OCI-LY7 (cell line): ENCODE data around the gene TPMT.

Experiments
- EZH2phosphoT487 ChIP-seq: fragments of 200-600 bp; sonication (generic); IDR thresholded peaks from 2 replicates; pipeline ENCODE4 v1.6.1; 2018; ENCODE audit warnings: low read depth, borderline replicate concordance, mild to moderate bottlenecking, mixed run types, antibody characterized with exemption, low read length, moderate library complexity, mixed read lengths
- TF ChIP-seq, protein P1 (sequence below): fragments of 200-600 bp; sonication (generic); conservative IDR thresholded peaks from 2 replicates; pipeline ENCODE4 v1.5.1; 2014; ENCODE audit warnings: mild to moderate bottlenecking, antibody characterized with exemption, low read length, moderate library complexity, mixed read lengths

DNA sequence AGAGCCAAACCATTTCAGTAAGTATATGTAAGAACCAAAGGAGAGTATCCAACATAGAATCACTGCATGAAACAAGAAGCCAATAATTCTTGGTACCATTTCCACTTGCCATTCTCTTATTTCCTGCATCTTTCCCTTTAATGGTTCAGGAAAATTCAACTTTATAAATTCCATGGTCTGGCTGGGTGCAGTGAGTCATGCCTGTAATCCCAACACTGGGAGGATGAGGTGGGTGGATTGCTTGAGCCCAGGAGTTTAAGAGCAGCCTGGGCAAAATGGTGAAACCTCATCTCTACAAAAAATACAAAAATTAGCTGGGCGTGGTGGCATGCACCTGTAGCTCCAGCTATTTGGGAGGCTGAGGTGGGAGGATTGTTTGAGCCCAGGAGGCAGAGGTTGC is 53.6 kb downstream of the TPMT start:
- TF ChIP-seq, protein P1, sequence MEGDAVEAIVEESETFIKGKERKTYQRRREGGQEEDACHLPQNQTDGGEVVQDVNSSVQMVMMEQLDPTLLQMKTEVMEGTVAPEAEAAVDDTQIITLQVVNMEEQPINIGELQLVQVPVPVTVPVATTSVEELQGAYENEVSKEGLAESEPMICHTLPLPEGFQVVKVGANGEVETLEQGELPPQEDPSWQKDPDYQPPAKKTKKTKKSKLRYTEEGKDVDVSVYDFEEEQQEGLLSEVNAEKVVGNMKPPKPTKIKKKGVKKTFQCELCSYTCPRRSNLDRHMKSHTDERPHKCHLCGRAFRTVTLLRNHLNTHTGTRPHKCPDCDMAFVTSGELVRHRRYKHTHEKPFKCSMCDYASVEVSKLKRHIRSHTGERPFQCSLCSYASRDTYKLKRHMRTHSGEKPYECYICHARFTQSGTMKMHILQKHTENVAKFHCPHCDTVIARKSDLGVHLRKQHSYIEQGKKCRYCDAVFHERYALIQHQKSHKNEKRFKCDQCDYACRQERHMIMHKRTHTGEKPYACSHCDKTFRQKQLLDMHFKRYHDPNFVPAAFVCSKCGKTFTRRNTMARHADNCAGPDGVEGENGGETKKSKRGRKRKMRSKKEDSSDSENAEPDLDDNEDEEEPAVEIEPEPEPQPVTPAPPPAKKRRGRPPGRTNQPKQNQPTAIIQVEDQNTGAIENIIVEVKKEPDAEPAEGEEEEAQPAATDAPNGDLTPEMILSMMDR, result no peak
- TF ChIP-seq EZH2phosphoT487, result no peak
